WI38 (cell line): Measurements from ENCODE around the gene CIDEA.

Source experiments
- H3K4me3 ChIP-seq: 2 replicates; pipeline ENCODE4 v1.5.1; 2011; ENCODE audit warnings: low read depth, mild to moderate bottlenecking, control low read depth, low read length
- CTCF ChIP-seq: IDR thresholded peaks from 2 replicates; pipeline ENCODE4 v1.5.1; 2012; ENCODE audit warnings: low read depth, mild to moderate bottlenecking, control low read depth, low read length

Gene CIDEA

GRCh38 chr18:12252061-12252460 is 2.1 kb upstream of the CIDEA start:
- no peak overlapping the region for H3K4me3 ChIP-seq
- TF ChIP-seq CTCF: no peak

GRCh38 chr18:12253027-12253426 is 1.1 kb upstream of the CIDEA start:
- TF ChIP-seq CTCF: no peak
- H3K4me3 ChIP-seq: no peak overlapping the region

- H3K4me3 ChIP-seq: peak overlapping the region; percentile 9; the same call in 1 of the 2 replicates
- TF ChIP-seq CTCF: no peak
These were observed 462 bp upstream of the CIDEA start for GRCh38 chr18:12253663-12254135.

- no peak overlapping the region for H3K4me3 ChIP-seq
- TF ChIP-seq CTCF: no peak
These were observed 805 bp downstream of the CIDEA start for GRCh38 chr18:12254820-12255511.

GRCh38 chr18:12255626-12256026 is 1.5 kb downstream of the CIDEA start:
- no peak for TF ChIP-seq CTCF
- H3K4me3 ChIP-seq: no peak overlapping the region

- TF ChIP-seq CTCF: no peak
These were observed 2.8 kb downstream of the CIDEA start for GRCh38 chr18:12256951-12257350.

GRCh38 chr18:12257996-12258718 is 4.0 kb downstream of the CIDEA start:
- H3K4me3 ChIP-seq: no peak overlapping the region
- TF ChIP-seq CTCF: no peak

More at GRCh38 chr18:12256951-12257350, 2.8 kb downstream of the CIDEA start:
- H3K4me3 ChIP-seq: no peak overlapping the region
